HEK293T (cell line): ENCODE results near the gene MDFI.

Experiments
- CTCF ChIA-PET: fragments of 350-600 bp; formaldehyde crosslinking; extraction: SDS; loops from one replicate; lab custom pipeline; 2021; ENCODE audit warnings: antibody characterized with exemption, inconsistent platforms; lab: Yijun Ruan, JAX
- POLR2A ChIA-PET: fragments of 350-600 bp; formaldehyde crosslinking; extraction: SDS; loops from one replicate; lab custom pipeline; 2020; ENCODE audit warnings: antibody characterized with exemption, inconsistent platforms; lab: Yijun Ruan, JAX
- DNase-seq: peaks from one replicate; pipeline ENCODE4 v3.0.0; 2012; ENCODE audit warnings: mixed read lengths; ENCODE audit errors: extremely low spot score
- ARNT ChIP-seq: fragments of 450-650 bp; IDR thresholded peaks from 2 replicates; pipeline ENCODE4 v1.6.1; 2017; ENCODE audit warnings: mild to moderate bottlenecking
- BHLHE40 ChIP-seq: fragments of 450-650 bp; IDR thresholded peaks from 2 replicates; pipeline ENCODE4 v1.6.1; 2016; ENCODE audit warnings: mild to moderate bottlenecking, moderate library complexity, borderline replicate concordance
- CTBP1 ChIP-seq: fragments of 450-650 bp; IDR thresholded peaks from 2 replicates; pipeline ENCODE4 v1.6.1; 2016; ENCODE audit warnings: borderline replicate concordance
- ELF4 ChIP-seq: fragments of 450-650 bp; IDR thresholded peaks from 2 replicates; pipeline ENCODE4 v1.6.1; 2017; ENCODE audit warnings: antibody characterized with exemption
- FOXA1 ChIP-seq: fragments of 450-650 bp; IDR thresholded peaks from 2 replicates; pipeline ENCODE4 v1.6.1; 2016; ENCODE audit warnings: mild to moderate bottlenecking
- FOXK2 ChIP-seq: fragments of 450-650 bp; IDR thresholded peaks from 2 replicates; pipeline ENCODE4 v1.6.1; 2016; ENCODE audit warnings: mild to moderate bottlenecking
- FOXM1 ChIP-seq: fragments of 450-650 bp; IDR thresholded peaks from 2 replicates; pipeline ENCODE4 v1.6.1; 2017; ENCODE audit warnings: mild to moderate bottlenecking, borderline replicate concordance
- HDGF ChIP-seq: fragments of 450-650 bp; IDR thresholded peaks from 2 replicates; pipeline ENCODE4 v1.6.1; 2017; ENCODE audit warnings: antibody characterized with exemption, borderline replicate concordance
- L3MBTL2 ChIP-seq: fragments of 450-650 bp; conservative IDR thresholded peaks from 2 replicates; pipeline ENCODE4 v1.6.1; 2016; ENCODE audit warnings: mild to moderate bottlenecking
- LEF1 ChIP-seq: fragments of 450-650 bp; IDR thresholded peaks from 2 replicates; pipeline ENCODE4 v1.6.1; 2017; ENCODE audit warnings: mild to moderate bottlenecking, borderline replicate concordance
- NFRKB ChIP-seq: fragments of 450-650 bp; IDR thresholded peaks from 2 replicates; pipeline ENCODE4 v1.6.1; 2016; ENCODE audit warnings: mild to moderate bottlenecking, moderate library complexity
- PKNOX1 ChIP-seq: fragments of 450-650 bp; IDR thresholded peaks from 2 replicates; pipeline ENCODE4 v1.6.1; 2016
- SP1 ChIP-seq: fragments of 450-650 bp; IDR thresholded peaks from 2 replicates; pipeline ENCODE4 v1.6.1; 2017
- SUZ12 ChIP-seq: fragments of 450-650 bp; IDR thresholded peaks from 2 replicates; pipeline ENCODE4 v1.6.1; 2016; ENCODE audit warnings: mild to moderate bottlenecking
- TARDBP ChIP-seq: fragments of 450-650 bp; IDR thresholded peaks from 2 replicates; pipeline ENCODE4 v1.6.1; 2016
- ZNF384 ChIP-seq: fragments of 450-650 bp; IDR thresholded peaks from 2 replicates; pipeline ENCODE4 v1.6.1; 2016

The MDFI gene

GRCh38 chr6:41630946-41631345, 7.3 kb upstream of the MDFI start:
- ChIA-PET CTCF (no interaction called here), POLR2A (no interaction called here)
- no peak for TF ChIP-seq LEF1
- TF ChIP-seq NFRKB, result no peak
- no peak for TF ChIP-seq ARNT
- DNase-seq, result no peak

- TF ChIP-seq LEF1 (no peak), TARDBP (no peak), SUZ12 (no peak), BHLHE40 (no peak), FOXK2 (no peak), ZNF384 (no peak), PKNOX1 (no peak), NFRKB (no peak), SP1 (no peak), ARNT (no peak), FOXA1 (no peak), L3MBTL2 (no peak), FOXM1 (no peak), CTBP1 (no peak), ELF4 (no peak), HDGF (no peak)
- POLR2A ChIA-PET, result no interaction called here
- CTCF ChIA-PET, result interaction anchor here (0.7 kb wide), 1 partner anchor 293 kb away, joined by 6 read pairs; no protein-coding TSS in a partner anchor
- DNase-seq, result no peak
Measured at GRCh38 chr6:41633056-41633634, 5.1 kb upstream of the MDFI start.

GRCh38 chr6:41634657-41635056, 3.6 kb upstream of the MDFI start:
- CTCF ChIA-PET, result interaction anchor here (0.6 to 0.9 kb wide), 2 partner anchors 32 to 329 kb away, joined by 3 to 4 read pairs; no protein-coding TSS in a partner anchor
- TF ChIP-seq NFRKB (no peak), TARDBP (no peak), L3MBTL2 (no peak), SP1 (no peak), HDGF (no peak), FOXA1 (no peak), PKNOX1 (no peak), FOXK2 (no peak), ARNT (no peak), BHLHE40 (no peak), LEF1 (no peak)
- DNase-seq, result no peak
- POLR2A ChIA-PET, result no interaction called here

- TF ChIP-seq SUZ12, result no peak
- no peak for TF ChIP-seq ELF4
- TF ChIP-seq FOXM1, result no peak
- TF ChIP-seq TARDBP, result no peak
- TF ChIP-seq PKNOX1, result no peak
- no peak for TF ChIP-seq SP1
- no peak for TF ChIP-seq ZNF384
- no peak for TF ChIP-seq FOXA1
- TF ChIP-seq BHLHE40, result no peak
Measured at GRCh38 chr6:41635365-41635764, 2.9 kb upstream of the MDFI start.

GRCh38 chr6:41636833-41637193, 1.5 kb upstream of the MDFI start:
- CTCF ChIA-PET, result no interaction called here
- no peak for DNase-seq
- POLR2A ChIA-PET, result no interaction called here
- TF ChIP-seq FOXM1 (no peak), SP1 (no peak), FOXA1 (no peak), PKNOX1 (no peak), HDGF (no peak), LEF1 (no peak), SUZ12 (no peak), NFRKB (no peak), L3MBTL2 (no peak), ARNT (no peak), BHLHE40 (no peak), ELF4 (no peak), ZNF384 (no peak)

More at GRCh38 chr6:41635365-41635764, 2.9 kb upstream of the MDFI start:
- ChIA-PET CTCF (no interaction called here), POLR2A (no interaction called here)
- no peak for DNase-seq

GRCh38 chr6:41637194-41638001, 870 bp upstream of the MDFI start:
- CTCF ChIA-PET, result no interaction called here
- POLR2A ChIA-PET, result no interaction called here
- TF ChIP-seq ARNT, result no peak
- TF ChIP-seq L3MBTL2, result no peak
- TF ChIP-seq PKNOX1, result no peak
- no peak for TF ChIP-seq FOXK2
- TF ChIP-seq FOXM1, result no peak
- no peak for TF ChIP-seq BHLHE40
- no peak for TF ChIP-seq ELF4
- TF ChIP-seq HDGF, result no peak
- no peak for TF ChIP-seq SP1
- TF ChIP-seq NFRKB, result no peak
- no peak for TF ChIP-seq ZNF384
- DNase-seq, result no peak
